Measurements from ENCODE around the gene PRKCA.

DNA sequence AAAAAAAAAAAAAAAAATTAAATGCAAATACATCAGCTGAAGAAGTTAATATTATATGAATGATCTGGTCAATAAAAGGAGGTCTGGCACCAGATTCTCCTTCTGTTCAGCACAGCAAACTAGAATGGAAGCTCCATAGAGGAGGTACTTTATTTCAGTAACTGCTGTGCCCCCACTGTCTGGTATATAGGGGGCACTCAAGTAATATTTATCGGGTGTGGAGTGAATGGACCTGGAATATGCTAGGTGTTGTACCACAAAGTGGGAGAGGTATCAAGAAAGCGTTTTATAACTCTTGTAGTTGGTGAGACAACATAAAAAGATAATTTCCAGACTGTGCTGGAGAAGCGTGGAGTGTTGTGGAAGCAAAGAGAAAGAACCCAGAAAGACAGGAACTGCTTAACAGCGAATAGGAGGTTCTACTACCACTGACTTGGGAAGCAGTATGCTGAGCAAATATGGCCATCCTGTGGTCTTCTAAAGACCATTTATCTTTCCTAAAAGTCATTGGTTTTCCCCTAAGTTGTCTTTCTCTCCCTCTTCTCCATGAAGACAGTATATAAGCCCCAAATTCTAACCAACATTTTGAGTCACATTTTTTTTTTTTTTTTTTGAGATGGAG is 12.2 kb upstream of the PRKCA start:
- peak in 1 of 4 experiments; percentile 34 for TF ChIP-seq CTCF (IDR thresholded peaks at IDR 0.05)
- TF ChIP-seq POLR2A (IDR thresholded peaks at IDR 0.05) = no peak

Measured in uterus (tissue), 2 donors.